ENCODE measurements around the gene TIMP2. TPM values are rescaled to one million over a fixed set of nuclear protein-coding genes. Genes with fewer than 3 reads are reported as not detected.

The TIMP2 gene
- total and polyA plus RNA-seq, 2 of the 8 experiments (the other 6 are each of a cell fraction or from before 2014, with no cell fraction given): 18.2 to 43.3 TPM

DNA sequence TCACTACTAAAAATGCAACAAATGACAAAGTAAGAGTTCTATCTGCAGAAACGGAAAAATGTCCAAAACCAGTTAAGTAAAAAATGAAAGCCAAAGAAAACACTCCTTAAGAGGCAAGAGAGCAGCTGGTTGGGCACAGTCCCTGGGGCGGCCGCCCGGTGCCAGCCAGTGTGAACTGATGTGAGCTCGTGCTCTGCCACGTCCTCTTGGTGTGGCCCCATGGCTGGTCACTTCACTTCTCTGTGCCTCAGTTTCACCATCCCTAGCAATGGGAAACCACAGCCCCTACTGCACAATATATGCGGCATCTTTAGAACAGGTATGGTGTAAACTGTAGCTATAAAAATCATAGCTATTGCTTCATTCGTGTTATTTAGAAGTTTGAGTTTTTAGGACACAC, 105.8 kb downstream of the TIMP2 start:
- Histone ChIP-seq H3K4ac (replicated peaks; ENCODE audit: insufficient read length, low read depth, low read length) (no peak overlapping the region), H3K36me3 (ENCODE audit: control insufficient read depth in 2 of 4, insufficient read depth in 4 of 4, low read length in 3 of 4) (peaks cover 48 to 76% (median 75%) of the 10 kb centered on the region in 4 experiments), H4K91ac (replicated peaks; ENCODE audit: insufficient read length, low read length) (no peak overlapping the region), H3K27me3 (replicated peaks in 1 of 4; ENCODE audit: control insufficient read depth in 3 of 4, extremely low read depth in 1 of 4, insufficient read depth in 3 of 4, low read length in 3 of 4) (no peaks in the 10 kb centered on the region), H2AFZ (ENCODE audit: low read length) (no peak overlapping the region), H4K20me1 (replicated peaks in 1 of 2; ENCODE audit: control insufficient read depth in 1 of 2, insufficient read depth in 2 of 2, low read length in 2 of 2) (peaks cover 10 to 14% of the 10 kb centered on the region in 2 experiments), H3K27ac (ENCODE audit: low read depth, low read length) (no peak overlapping the region), H3K23me2 (ENCODE audit: low read depth, low read length) (no peaks in the 10 kb centered on the region), H3K79me1 (ENCODE audit: low read depth, low read length) (peaks cover 4% of the 10 kb centered on the region), H3K23ac (ENCODE audit: insufficient read length) (no peak overlapping the region), H4K8ac (ENCODE audit: extremely low read depth, insufficient read depth, low read length) (no peak overlapping the region), H3K9me3 (ENCODE audit: insufficient read depth in 2 of 2, low read depth in 1 of 2, low read length in 1 of 2) (no peaks in the 10 kb centered on the region), H2BK120ac (replicated peaks; ENCODE audit: low read depth, low read length) (no peak overlapping the region), H4K5ac (ENCODE audit: insufficient read length, low read depth, low read length) (no peak overlapping the region), H2BK5ac (ENCODE audit: low read depth, low read length) (no peak overlapping the region), H3K18ac (ENCODE audit: extremely low read depth, low read length) (no peak overlapping the region), H3K56ac (replicated peaks; ENCODE audit: insufficient read length, low read depth, low read length) (no peak overlapping the region), H2BK20ac (ENCODE audit: low read length) (no peak overlapping the region), H2AK5ac (ENCODE audit: low read depth, low read length) (no peak overlapping the region), H3K4me2 (ENCODE audit: insufficient read depth in 1 of 2, low read depth in 2 of 2, low read length in 2 of 2) (no peak overlapping the region), H3K14ac (ENCODE audit: insufficient read length) (no peak overlapping the region), H3K4me3 (ENCODE audit: extremely low read depth in 1 of 4, insufficient read depth in 2 of 4, low read depth in 3 of 4, low read length in 4 of 4) (no peak overlapping the region), H3K4me1 (replicated peaks in 1 of 4; ENCODE audit: control insufficient read depth in 3 of 4, insufficient read depth in 4 of 4, low read length in 3 of 4) (no peaks in the 10 kb centered on the region), H2BK15ac (ENCODE audit: low read length) (no peak overlapping the region), H3K79me2 (ENCODE audit: control insufficient read depth in 1 of 2, insufficient read depth in 2 of 2, low read length in 2 of 2) (peaks cover 0 to 8% of the 10 kb centered on the region in 2 experiments; a peak in 1 of 4 replicates), H2BK12ac (ENCODE audit: low read depth, low read length) (no peak overlapping the region), H3K9ac (replicated peaks in 1 of 4; ENCODE audit: extremely low read depth in 1 of 4, low read depth in 3 of 4, low read length in 3 of 4) (no peak overlapping the region)
- CTCF ChIA-PET (ENCODE audit: partially characterized antibody): interaction anchor here (0.6 to 2.0 kb wide), 5 partner anchors 9 to 322 kb away, joined by 3 to 5 read pairs (median 4); no protein-coding TSS in a partner anchor
- TF ChIP-seq MAFK (IDR thresholded peaks at IDR 0.05; ENCODE audit: low read depth, low read length): no peak
- POLR2A ChIA-PET (ENCODE audit: partially characterized antibody): interaction anchor here (0.7 to 3.2 kb wide), 3 partner anchors 9 to 19 kb away, joined by 3 to 12 read pairs (median 5); no protein-coding TSS in a partner anchor
- no peak for FAIRE-seq
- no peak for DNase-seq (ENCODE audit: low read depth in 1 of 2, low spot score in 2 of 2)
- 91% methylated on average over 8 of the region's 8 CpGs; no CpG with 5 or more reads in 1 of the 2 experiments for WGBS, 2 experiments (ENCODE audit: extremely low coverage in 1 of 2, insufficient coverage in 1 of 2, insufficient read length in 1 of 2, insufficient replicate concordance in 2 of 2, low coverage in 1 of 2, low lambda C conversion rate in 2 of 2, missing lambda C conversion rate in 1 of 2)

Data from H1 (cell line).